HEK293 (cell line): ENCODE data around the gene CNTFR.

Source experiments
- CTCF ChIA-PET: fragments of 350-600 bp; formaldehyde crosslinking; extraction: SDS; loops from one replicate; lab custom pipeline; 2021; ENCODE audit warnings: antibody characterized with exemption; lab: Yijun Ruan, JAX
- POLR2A ChIA-PET: fragments of 300-600 bp; formaldehyde crosslinking; extraction: SDS; loops from one replicate; lab custom pipeline; 2020; ENCODE audit warnings: antibody characterized with exemption, inconsistent platforms; lab: Yijun Ruan, JAX
- H3K27ac ChIP-seq: fragments of 200-500 bp; sonication (Bioruptor generic); 2 replicates; pipeline ENCODE4 v1.5.1; 2014; ENCODE audit warnings: low read depth, low read length, control low read depth, inconsistent platforms; ENCODE audit errors: extremely low read depth
- H3K36me3 ChIP-seq, 2 experiments: fragments of 200-500 bp in 1 of 2; sonication (Bioruptor generic) in 1 of 2; 1 replicate in 1 of 2; 2 replicates in 1 of 2; pipeline ENCODE4 v1.5.1; 2014 to 2017; ENCODE audit warnings: inconsistent platforms in 2 of 2, low read length in 2 of 2; ENCODE audit not compliant: control insufficient read depth in 2 of 2, insufficient read depth in 1 of 2
- H3K4me1 ChIP-seq: fragments of 200-500 bp; sonication (Bioruptor generic); 2 replicates; pipeline ENCODE4 v1.5.1; 2014; ENCODE audit warnings: mild to moderate bottlenecking, low read length, inconsistent platforms; ENCODE audit not compliant: control insufficient read depth, insufficient read depth
- H3K4me3 ChIP-seq: 2 replicates; pipeline ENCODE4 v1.5.1; 2011; ENCODE audit warnings: low read depth, mild to moderate bottlenecking, control low read depth, low read length, moderate library complexity
- H3K9me3 ChIP-seq: fragments of 200-500 bp; sonication (Bioruptor generic); 2 replicates; pipeline ENCODE4 v1.5.1; 2014; ENCODE audit warnings: low read depth, low read length, inconsistent platforms; ENCODE audit not compliant: control insufficient read depth, insufficient read depth
- GLIS1 ChIP-seq: fragments of 450-650 bp; formaldehyde crosslinking; IDR thresholded peaks from 2 replicates; pipeline ENCODE4 v1.5.1; 2016; ENCODE audit warnings: missing biosample characterization, missing genetic modification characterization
- HIC1 ChIP-seq: fragments of 450-650 bp; formaldehyde crosslinking; IDR thresholded peaks from 2 replicates; pipeline ENCODE4 v1.5.1; 2016; ENCODE audit warnings: missing biosample characterization, missing genetic modification characterization
- PRDM4 ChIP-seq: fragments of 450-650 bp; formaldehyde crosslinking; IDR thresholded peaks from 2 replicates; pipeline ENCODE4 v1.5.1; 2017; ENCODE audit warnings: missing biosample characterization, missing genetic modification characterization
- SP7 ChIP-seq: fragments of 450-650 bp; formaldehyde crosslinking; IDR thresholded peaks from 2 replicates; pipeline ENCODE4 v1.5.1; 2016; ENCODE audit warnings: missing biosample characterization, missing genetic modification characterization
- ZBTB26 ChIP-seq: fragments of 450-650 bp; formaldehyde crosslinking; optimal IDR thresholded peaks from 2 replicates; pipeline ENCODE3; 2016; ENCODE audit warnings: missing biosample characterization, mild to moderate bottlenecking, missing genetic modification characterization
- ZFHX2 ChIP-seq: fragments of 450-650 bp; formaldehyde crosslinking; conservative IDR thresholded peaks from 2 replicates; pipeline ENCODE4 v1.5.1; 2016; ENCODE audit warnings: missing biosample characterization, missing genetic modification characterization
- ZNF16 ChIP-seq: fragments of 450-650 bp; formaldehyde crosslinking; IDR thresholded peaks from 2 replicates; pipeline ENCODE4 v1.5.1; 2016; ENCODE audit warnings: low read depth, missing biosample characterization, missing genetic modification characterization
- ZNF2 ChIP-seq: fragments of 450-650 bp; formaldehyde crosslinking; IDR thresholded peaks from 2 replicates; pipeline ENCODE4 v1.5.1; 2016; ENCODE audit warnings: missing biosample characterization, missing genetic modification characterization
- ZNF24 ChIP-seq: fragments of 450-650 bp; formaldehyde crosslinking; IDR thresholded peaks from 2 replicates; pipeline ENCODE4 v1.5.1; 2016; ENCODE audit warnings: missing biosample characterization, missing genetic modification characterization
- ZNF350 ChIP-seq: fragments of 450-650 bp; formaldehyde crosslinking; IDR thresholded peaks from 2 replicates; pipeline ENCODE4 v1.5.0; 2017; ENCODE audit warnings: missing biosample characterization, mild to moderate bottlenecking, missing genetic modification characterization
- ZNF404 ChIP-seq: fragments of 450-650 bp; formaldehyde crosslinking; IDR thresholded peaks from 2 replicates; pipeline ENCODE4 v1.5.1; 2017; ENCODE audit warnings: missing biosample characterization, missing genetic modification characterization
- ZNF501 ChIP-seq: fragments of 450-650 bp; formaldehyde crosslinking; IDR thresholded peaks from 2 replicates; pipeline ENCODE4 v1.5.1; 2016; ENCODE audit warnings: missing biosample characterization, missing genetic modification characterization
- ZNF510 ChIP-seq: fragments of 450-650 bp; formaldehyde crosslinking; IDR thresholded peaks from 2 replicates; pipeline ENCODE4 v1.5.1; 2018; ENCODE audit warnings: mild to moderate bottlenecking, missing genetic modification characterization, missing biosample characterization; ENCODE audit not compliant: insufficient replicate concordance
- ZNF707 ChIP-seq: fragments of 450-650 bp; formaldehyde crosslinking; IDR thresholded peaks from 2 replicates; pipeline ENCODE4 v1.5.1; 2016; ENCODE audit warnings: missing biosample characterization, missing genetic modification characterization
- ZNF791 ChIP-seq: fragments of 450-650 bp; formaldehyde crosslinking; IDR thresholded peaks from 2 replicates; pipeline ENCODE4 v1.5.1; 2016; ENCODE audit warnings: missing biosample characterization, missing genetic modification characterization
- ZSCAN18 ChIP-seq: fragments of 450-650 bp; formaldehyde crosslinking; IDR thresholded peaks from 2 replicates; pipeline ENCODE4 v1.5.1; 2016; ENCODE audit warnings: missing biosample characterization, missing genetic modification characterization
- TF ChIP-seq, protein P1 (sequence below): fragments of 450-650 bp; formaldehyde crosslinking; IDR thresholded peaks from 2 replicates; pipeline ENCODE4 v1.5.1; 2016; ENCODE audit warnings: missing biosample characterization, missing genetic modification characterization
- TF ChIP-seq, protein P2 (sequence below): fragments of 450-650 bp; formaldehyde crosslinking; IDR thresholded peaks from 2 replicates; pipeline ENCODE4 v1.5.0; 2017; ENCODE audit warnings: missing biosample characterization, missing genetic modification characterization, borderline replicate concordance
- TF ChIP-seq, protein P3 (sequence below): fragments of 450-650 bp; formaldehyde crosslinking; IDR thresholded peaks from 2 replicates; pipeline ENCODE4 v1.5.1; 2016; ENCODE audit warnings: missing biosample characterization, missing genetic modification characterization, borderline replicate concordance
- TF ChIP-seq, protein P4 (sequence below): fragments of 450-650 bp; formaldehyde crosslinking; IDR thresholded peaks from 2 replicates; pipeline ENCODE4 v1.5.1; 2016; ENCODE audit warnings: missing biosample characterization, missing genetic modification characterization

Gene CNTFR

DNA sequence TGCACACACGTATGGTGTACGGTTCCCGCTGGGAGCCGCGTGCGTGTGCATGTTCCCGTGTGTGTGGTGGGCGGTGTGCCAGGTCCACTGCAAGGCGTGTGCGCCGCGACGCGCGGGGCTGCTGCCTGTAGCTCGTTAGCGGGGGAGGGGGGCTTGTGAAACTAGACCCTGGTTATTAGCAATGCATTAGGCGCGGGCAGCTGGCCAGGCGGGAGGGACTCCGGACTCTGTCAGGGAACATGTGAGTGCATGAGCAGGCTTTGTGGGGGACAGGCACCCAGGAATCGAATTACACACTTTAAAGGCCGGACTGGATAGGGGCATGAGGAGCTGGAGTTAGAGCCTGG is 34.5 kb downstream of the CNTFR start:
- Histone ChIP-seq H3K9me3 (no peaks in the 10 kb centered on the region), H3K27ac (no peak overlapping the region), H3K36me3 (no peaks in the 10 kb centered on the region), H3K4me1 (peaks cover 3% of the 10 kb centered on the region; the same call in 1 of the 2 replicates), H3K4me3 (no peak overlapping the region)
- ChIA-PET POLR2A (no interaction called here), CTCF (interaction anchor here (0.6 to 6.5 kb wide), 6 partner anchors 23 to 79 kb away, joined by 3 to 49 read pairs (median 4); no protein-coding TSS in a partner anchor)
- TF ChIP-seq, protein P1, sequence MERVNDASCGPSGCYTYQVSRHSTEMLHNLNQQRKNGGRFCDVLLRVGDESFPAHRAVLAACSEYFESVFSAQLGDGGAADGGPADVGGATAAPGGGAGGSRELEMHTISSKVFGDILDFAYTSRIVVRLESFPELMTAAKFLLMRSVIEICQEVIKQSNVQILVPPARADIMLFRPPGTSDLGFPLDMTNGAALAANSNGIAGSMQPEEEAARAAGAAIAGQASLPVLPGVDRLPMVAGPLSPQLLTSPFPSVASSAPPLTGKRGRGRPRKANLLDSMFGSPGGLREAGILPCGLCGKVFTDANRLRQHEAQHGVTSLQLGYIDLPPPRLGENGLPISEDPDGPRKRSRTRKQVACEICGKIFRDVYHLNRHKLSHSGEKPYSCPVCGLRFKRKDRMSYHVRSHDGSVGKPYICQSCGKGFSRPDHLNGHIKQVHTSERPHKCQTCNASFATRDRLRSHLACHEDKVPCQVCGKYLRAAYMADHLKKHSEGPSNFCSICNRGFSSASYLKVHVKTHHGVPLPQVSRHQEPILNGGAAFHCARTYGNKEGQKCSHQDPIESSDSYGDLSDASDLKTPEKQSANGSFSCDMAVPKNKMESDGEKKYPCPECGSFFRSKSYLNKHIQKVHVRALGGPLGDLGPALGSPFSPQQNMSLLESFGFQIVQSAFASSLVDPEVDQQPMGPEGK: peak; percentile 33; the same call in 1 of the 2 replicates
- TF ChIP-seq ZNF24 (tag by site-specific recombination) (peak; percentile 32; the same call in 1 of the 2 replicates), ZNF2 (0 out of 2 replicates have a peak, but pooled peaks have one; percentile 45), ZBTB26 (peak; percentile 38), ZNF707 (tag by site-specific recombination) (no peak), GLIS1 (tag by site-specific recombination) (peak; percentile 76), ZNF350 (tag by site-specific recombination) (no peak), ZNF791 (tag by site-specific recombination) (no peak), SP7 (tag by site-specific recombination) (peak; percentile 68), ZNF501 (tag by site-specific recombination) (no peak), ZNF404 (tag by site-specific recombination) (no peak), ZNF16 (tag by site-specific recombination) (no peak), PRDM4 (tag by site-specific recombination) (0 out of 2 replicates have a peak, but pooled peaks have one; percentile 30), ZFHX2 (tag by site-specific recombination) (peak; percentile 43), HIC1 (tag by site-specific recombination) (no peak), ZNF510 (tag by site-specific recombination) (no peak), ZSCAN18 (no peak)
- TF ChIP-seq, protein P2, sequence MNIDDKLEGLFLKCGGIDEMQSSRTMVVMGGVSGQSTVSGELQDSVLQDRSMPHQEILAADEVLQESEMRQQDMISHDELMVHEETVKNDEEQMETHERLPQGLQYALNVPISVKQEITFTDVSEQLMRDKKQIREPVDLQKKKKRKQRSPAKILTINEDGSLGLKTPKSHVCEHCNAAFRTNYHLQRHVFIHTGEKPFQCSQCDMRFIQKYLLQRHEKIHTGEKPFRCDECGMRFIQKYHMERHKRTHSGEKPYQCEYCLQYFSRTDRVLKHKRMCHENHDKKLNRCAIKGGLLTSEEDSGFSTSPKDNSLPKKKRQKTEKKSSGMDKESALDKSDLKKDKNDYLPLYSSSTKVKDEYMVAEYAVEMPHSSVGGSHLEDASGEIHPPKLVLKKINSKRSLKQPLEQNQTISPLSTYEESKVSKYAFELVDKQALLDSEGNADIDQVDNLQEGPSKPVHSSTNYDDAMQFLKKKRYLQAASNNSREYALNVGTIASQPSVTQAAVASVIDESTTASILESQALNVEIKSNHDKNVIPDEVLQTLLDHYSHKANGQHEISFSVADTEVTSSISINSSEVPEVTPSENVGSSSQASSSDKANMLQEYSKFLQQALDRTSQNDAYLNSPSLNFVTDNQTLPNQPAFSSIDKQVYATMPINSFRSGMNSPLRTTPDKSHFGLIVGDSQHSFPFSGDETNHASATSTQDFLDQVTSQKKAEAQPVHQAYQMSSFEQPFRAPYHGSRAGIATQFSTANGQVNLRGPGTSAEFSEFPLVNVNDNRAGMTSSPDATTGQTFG (tag by site-specific recombination): no peak
- TF ChIP-seq, protein P3, sequence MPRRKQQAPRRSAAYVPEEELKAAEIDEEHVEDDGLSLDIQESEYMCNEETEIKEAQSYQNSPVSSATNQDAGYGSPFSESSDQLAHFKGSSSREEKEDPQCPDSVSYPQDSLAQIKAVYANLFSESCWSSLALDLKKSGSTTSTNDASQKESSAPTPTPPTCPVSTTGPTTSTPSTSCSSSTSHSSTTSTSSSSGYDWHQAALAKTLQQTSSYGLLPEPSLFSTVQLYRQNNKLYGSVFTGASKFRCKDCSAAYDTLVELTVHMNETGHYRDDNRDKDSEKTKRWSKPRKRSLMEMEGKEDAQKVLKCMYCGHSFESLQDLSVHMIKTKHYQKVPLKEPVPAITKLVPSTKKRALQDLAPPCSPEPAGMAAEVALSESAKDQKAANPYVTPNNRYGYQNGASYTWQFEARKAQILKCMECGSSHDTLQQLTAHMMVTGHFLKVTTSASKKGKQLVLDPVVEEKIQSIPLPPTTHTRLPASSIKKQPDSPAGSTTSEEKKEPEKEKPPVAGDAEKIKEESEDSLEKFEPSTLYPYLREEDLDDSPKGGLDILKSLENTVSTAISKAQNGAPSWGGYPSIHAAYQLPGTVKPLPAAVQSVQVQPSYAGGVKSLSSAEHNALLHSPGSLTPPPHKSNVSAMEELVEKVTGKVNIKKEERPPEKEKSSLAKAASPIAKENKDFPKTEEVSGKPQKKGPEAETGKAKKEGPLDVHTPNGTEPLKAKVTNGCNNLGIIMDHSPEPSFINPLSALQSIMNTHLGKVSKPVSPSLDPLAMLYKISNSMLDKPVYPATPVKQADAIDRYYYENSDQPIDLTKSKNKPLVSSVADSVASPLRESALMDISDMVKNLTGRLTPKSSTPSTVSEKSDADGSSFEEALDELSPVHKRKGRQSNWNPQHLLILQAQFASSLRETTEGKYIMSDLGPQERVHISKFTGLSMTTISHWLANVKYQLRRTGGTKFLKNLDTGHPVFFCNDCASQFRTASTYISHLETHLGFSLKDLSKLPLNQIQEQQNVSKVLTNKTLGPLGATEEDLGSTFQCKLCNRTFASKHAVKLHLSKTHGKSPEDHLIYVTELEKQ (tag by site-specific recombination): no peak
- TF ChIP-seq, protein P4, sequence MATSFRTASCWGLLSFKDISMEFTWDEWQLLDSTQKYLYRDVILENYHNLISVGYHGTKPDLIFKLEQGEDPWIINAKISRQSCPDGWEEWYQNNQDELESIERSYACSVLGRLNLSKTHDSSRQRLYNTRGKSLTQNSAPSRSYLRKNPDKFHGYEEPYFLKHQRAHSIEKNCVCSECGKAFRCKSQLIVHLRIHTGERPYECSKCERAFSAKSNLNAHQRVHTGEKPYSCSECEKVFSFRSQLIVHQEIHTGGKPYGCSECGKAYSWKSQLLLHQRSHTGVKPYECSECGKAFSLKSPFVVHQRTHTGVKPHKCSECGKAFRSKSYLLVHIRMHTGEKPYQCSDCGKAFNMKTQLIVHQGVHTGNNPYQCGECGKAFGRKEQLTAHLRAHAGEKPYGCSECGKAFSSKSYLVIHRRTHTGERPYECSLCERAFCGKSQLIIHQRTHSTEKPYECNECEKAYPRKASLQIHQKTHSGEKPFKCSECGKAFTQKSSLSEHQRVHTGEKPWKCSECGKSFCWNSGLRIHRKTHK (tag by site-specific recombination): no peak
